ENCODE data around the gene NCOA1.
"Not testable (repeated sequence)": the region's sequence is repeated elsewhere in the genome, so short reads cannot be mapped to it uniquely, and the experiment has no call there.

DNA sequence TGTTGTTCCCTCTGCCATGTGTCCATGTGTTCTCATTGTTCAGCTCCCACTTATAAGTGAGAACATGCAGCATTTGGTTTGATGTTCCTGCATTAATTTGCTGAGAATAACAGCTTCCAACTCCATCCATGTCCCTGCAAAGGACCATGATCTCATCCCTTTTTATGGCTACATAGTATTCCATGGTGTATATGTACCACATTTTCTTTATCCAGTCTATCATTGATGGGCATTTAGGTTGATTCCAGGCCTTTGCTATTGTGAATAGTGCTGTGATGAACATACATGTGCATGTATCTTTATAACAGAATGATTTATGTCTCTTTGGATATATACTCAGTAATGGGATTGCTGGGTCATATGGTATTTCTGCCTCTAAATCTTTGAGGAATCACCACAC is 187.0 kb downstream of the NCOA1 start:
- not testable (repeated sequence) for TF ChIP-seq POLR2A (IDR thresholded peaks at IDR 0.05)
- TF ChIP-seq, protein P1, sequence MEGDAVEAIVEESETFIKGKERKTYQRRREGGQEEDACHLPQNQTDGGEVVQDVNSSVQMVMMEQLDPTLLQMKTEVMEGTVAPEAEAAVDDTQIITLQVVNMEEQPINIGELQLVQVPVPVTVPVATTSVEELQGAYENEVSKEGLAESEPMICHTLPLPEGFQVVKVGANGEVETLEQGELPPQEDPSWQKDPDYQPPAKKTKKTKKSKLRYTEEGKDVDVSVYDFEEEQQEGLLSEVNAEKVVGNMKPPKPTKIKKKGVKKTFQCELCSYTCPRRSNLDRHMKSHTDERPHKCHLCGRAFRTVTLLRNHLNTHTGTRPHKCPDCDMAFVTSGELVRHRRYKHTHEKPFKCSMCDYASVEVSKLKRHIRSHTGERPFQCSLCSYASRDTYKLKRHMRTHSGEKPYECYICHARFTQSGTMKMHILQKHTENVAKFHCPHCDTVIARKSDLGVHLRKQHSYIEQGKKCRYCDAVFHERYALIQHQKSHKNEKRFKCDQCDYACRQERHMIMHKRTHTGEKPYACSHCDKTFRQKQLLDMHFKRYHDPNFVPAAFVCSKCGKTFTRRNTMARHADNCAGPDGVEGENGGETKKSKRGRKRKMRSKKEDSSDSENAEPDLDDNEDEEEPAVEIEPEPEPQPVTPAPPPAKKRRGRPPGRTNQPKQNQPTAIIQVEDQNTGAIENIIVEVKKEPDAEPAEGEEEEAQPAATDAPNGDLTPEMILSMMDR (IDR thresholded peaks at IDR 0.05): not testable (repeated sequence)

Data from testis (tissue), 2 donors.